ENCODE results near the gene LYRM7.

The LYRM7 gene

DNA sequence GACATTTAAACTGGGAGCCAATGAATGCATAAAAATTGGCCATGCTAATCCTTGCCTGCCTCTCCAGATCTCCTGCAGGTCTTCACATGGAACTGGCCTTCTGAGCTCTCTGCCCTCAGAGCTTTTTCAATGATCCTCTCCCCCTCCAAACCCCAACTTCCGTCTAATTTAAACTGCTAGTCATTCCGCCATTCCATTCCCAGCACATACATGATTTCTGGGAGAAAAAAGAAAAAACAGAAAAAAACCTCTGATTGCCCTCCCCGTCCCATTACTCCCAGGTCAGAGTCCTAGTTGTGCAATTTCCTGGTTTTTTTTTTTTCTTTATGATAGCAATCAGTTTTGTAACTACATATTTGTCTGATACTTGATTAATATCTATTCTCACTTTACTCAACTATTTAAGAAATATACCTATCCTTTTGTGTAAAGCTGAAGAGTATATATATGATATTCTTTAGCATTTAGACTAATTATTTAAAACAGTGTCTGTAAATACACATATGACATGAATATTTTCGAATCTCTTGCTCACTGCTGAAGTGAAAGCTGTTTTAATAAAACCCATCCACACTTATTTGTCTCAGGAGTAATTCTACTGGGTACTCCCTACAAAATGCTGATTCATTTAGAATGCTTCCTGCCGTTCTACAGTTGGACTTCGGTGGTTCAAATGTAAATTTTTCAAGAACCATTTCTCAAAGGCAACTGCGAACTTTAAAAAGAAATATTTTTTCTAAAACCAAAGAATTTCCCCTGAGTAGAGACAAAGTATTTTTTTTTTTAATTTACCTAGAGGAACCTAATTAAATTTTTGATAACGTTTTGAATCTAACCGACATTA, 7.2 kb upstream of the LYRM7 start:
- H3K4me3 ChIP-seq (ENCODE audit: low read length): peak overlapping the region; percentile 94
- H2AFZ ChIP-seq (ENCODE audit: low read depth, low read length): no peak overlapping the region
- peaks cover 10% of the 10 kb centered on the region for H3K4me1 ChIP-seq (ENCODE audit: insufficient read depth, low read length)
- peaks cover 41% of the 10 kb centered on the region for H3K36me3 ChIP-seq (ENCODE audit: insufficient read depth, low read length)
- H3K9me3 ChIP-seq (ENCODE audit: low read length): no peaks in the 10 kb centered on the region
- no peaks in the 10 kb centered on the region for H3K27me3 ChIP-seq (ENCODE audit: insufficient read depth, low read length)

DNA sequence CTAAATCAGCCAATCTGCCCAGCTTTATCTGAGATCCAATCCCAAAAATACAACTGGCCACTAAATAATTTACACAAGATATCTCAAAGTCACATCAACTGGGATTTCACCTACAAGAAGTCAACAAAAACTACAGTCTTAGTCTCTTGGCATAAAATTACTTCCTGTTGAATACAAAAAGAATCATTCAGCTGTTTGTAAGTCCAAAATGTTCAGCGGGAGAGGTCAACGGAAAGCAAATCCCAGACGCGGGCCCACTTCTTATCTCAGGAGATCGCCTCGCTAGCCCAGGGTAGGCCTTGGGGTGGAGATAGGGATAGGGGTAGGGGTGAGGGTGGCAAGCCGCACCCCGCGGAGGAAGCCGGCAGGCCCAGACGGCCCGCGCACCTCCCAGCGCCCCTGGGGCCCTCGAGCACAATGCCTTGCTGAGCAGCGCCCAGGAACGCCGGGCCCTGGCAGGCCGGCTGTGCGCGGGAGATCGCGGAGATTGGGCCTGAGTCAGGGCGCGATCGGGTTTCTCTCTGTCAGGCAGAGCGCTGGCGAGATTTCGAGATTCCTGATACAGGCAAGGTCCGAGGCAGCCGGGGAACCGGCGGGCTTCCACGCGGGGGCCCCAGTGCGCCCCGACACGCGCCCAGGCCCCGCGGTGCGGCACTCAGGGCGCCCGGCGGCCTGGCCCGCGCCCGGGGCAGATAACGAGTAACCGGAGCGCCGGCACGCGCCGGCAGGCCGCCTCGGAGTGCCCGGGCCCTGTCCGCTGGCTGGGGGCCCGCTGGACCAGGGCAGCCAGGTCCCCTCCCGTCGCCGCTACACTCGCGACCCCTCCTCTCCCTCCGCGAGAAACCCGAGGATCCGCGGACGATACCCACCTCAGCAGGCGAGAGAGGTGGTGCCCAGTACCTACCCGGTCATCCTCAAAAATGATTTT, 6.3 kb upstream of the LYRM7 start:
- Histone ChIP-seq H3K27me3 (ENCODE audit: insufficient read depth, low read length) (no peaks in the 10 kb centered on the region), H3K36me3 (ENCODE audit: insufficient read depth, low read length) (peaks cover 32% of the 10 kb centered on the region), H2AFZ (ENCODE audit: low read depth, low read length) (peak overlapping the region; percentile 99), H3K9me3 (ENCODE audit: low read length) (no peaks in the 10 kb centered on the region), H3K4me1 (ENCODE audit: insufficient read depth, low read length) (peaks cover 10% of the 10 kb centered on the region), H3K4me3 (ENCODE audit: low read length) (peak overlapping the region; percentile 94)

DNA sequence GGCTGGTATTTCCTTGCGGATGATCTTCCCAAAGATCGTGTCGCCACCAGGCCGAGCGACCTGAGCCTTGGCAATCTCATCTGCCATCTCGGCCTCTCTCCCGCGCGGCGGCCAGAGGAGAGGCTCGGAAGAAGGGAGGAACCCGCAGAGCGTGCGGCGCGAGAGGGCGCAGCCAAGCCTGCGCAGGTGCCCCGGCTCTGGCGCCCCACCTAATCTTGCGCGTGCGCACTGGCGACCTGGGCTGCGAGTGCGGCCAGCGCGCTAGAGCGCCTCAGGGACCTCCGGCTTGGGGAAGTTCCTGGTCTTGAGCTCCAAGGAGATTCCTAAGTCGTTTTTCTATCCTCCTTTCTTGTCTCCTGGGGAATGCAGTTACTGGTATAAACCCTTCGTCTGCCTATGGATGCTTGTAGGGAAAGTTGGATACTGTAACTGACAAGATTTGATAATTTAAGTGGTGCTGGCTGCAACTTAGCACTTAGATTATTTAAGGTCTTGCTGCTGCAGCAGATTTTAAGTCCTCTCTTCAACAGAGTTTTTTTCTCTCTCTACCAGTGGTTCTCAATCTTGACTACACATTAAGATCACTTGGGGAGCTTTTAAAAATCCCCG, 5.5 kb upstream of the LYRM7 start, which contains the start of gene HINT1:
HINT1 (minus strand) TSS at position 138 of the 609 bp plus-strand sequence; CDS start at position 87, 51 bp downstream.
- H3K4me1 ChIP-seq (ENCODE audit: insufficient read depth, low read length): peaks cover 10% of the 10 kb centered on the region
- no peaks in the 10 kb centered on the region for H3K27me3 ChIP-seq (ENCODE audit: insufficient read depth, low read length)
- peaks cover 24% of the 10 kb centered on the region for H3K36me3 ChIP-seq (ENCODE audit: insufficient read depth, low read length)
- peak within 1 kb of the TSS; percentile 99 for H2AFZ ChIP-seq (ENCODE audit: low read depth, low read length)
- H3K4me3 ChIP-seq (ENCODE audit: low read length): peak within 1 kb of the TSS; percentile 94
- no peaks in the 10 kb centered on the region for H3K9me3 ChIP-seq (ENCODE audit: low read length)

DNA sequence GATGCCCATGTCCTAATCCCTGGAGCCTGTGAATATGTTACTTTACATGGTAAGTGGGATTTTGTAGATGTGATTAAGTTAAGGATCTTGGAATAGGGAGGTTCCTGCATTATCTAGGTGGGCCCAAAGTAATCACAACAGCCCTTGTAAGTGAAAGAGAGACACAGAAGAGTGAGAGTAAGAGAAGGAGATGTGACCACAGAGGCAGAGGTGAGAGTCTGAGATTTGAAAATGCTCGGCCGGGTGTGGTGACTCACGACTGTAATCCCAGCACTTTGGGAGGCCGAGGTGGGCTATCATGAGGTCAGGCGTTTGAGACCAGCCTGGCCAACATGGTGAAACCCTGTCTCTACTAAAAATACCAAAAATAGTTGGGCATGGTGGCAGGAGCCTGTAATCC, 3.1 kb upstream of the LYRM7 start:
- Histone ChIP-seq H3K9me3 (ENCODE audit: low read length) (no peaks in the 10 kb centered on the region), H3K36me3 (ENCODE audit: insufficient read depth, low read length) (peaks cover 1% of the 10 kb centered on the region), H3K4me1 (ENCODE audit: insufficient read depth, low read length) (peaks cover 18% of the 10 kb centered on the region), H3K27me3 (ENCODE audit: insufficient read depth, low read length) (no peaks in the 10 kb centered on the region), H2AFZ (ENCODE audit: low read depth, low read length) (no peak overlapping the region), H3K4me3 (ENCODE audit: low read length) (no peak overlapping the region)

DNA sequence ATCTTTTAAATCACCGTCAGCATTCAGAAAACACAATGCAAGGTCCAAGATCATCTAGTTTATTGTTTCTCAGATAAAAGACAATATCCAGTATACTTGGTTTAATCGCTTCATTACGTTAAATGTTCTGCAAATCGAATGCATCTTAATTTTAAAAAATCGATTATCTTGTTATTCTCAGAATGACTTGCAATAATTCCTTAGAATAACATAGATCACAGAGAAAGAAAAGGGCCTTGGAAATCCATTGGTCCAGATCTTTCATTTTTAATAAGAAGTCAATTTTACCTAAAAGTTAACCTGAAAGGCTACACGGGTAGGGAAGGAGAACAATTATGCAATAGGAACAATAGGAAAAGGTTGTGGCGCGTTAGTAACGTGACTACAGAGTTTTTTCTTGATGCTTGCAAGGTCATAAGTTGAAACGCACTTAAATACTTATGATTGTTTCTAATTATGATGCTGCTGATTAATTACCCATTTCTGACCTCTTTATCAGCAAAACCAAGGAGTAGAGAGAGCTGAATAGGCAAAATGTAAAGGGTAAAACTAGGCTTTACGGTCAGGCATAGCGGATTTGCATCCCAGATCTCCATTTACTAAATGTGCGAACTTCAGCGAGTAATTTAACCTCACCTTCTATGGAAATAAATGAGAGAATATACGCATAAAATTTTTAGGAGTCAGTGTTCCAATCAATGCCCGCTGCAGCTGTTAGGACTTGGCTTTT, 769 bp upstream of the LYRM7 start:
- no peaks in the 10 kb centered on the region for H3K27me3 ChIP-seq (ENCODE audit: insufficient read depth, low read length)
- H3K36me3 ChIP-seq (ENCODE audit: insufficient read depth, low read length): no peaks in the 10 kb centered on the region
- peak overlapping the region; percentile 65 for H2AFZ ChIP-seq (ENCODE audit: low read depth, low read length)
- H3K4me3 ChIP-seq (ENCODE audit: low read length): peak overlapping the region; percentile 70
- H3K9me3 ChIP-seq (ENCODE audit: low read length): no peaks in the 10 kb centered on the region
- peaks cover 13% of the 10 kb centered on the region for H3K4me1 ChIP-seq (ENCODE audit: insufficient read depth, low read length)

DNA sequence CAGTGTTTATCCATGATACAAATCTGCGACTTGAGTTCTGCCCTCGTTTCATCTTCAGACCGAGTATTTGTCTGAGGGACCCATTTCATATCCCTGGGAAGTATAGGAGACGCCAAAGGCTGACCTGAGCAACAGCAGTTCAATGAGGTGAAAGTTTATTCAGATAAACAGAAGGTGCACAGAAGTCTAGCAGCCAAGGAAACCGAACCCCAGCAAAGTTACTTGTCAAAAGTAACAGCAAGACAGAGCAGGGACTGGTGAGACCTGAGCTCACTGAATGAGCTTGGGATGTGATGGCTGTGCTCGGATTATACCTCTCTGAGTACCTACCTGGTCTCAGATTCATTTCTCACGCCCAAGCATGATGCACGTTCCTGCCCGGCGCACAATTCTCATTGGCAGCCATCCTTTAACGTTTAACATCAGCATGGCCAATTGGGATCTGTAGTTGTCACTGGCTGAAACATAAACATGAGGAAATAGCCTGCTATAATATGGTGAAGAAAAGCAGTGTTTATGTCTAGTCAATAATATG, 599 bp downstream of the LYRM7 start:
- Histone ChIP-seq H2AFZ (ENCODE audit: low read depth, low read length) (peak overlapping the region; percentile 58), H3K4me1 (ENCODE audit: insufficient read depth, low read length) (peaks cover 8% of the 10 kb centered on the region), H3K27me3 (ENCODE audit: insufficient read depth, low read length) (no peaks in the 10 kb centered on the region), H3K36me3 (ENCODE audit: insufficient read depth, low read length) (no peaks in the 10 kb centered on the region), H3K9me3 (ENCODE audit: low read length) (no peaks in the 10 kb centered on the region), H3K4me3 (ENCODE audit: low read length) (peak overlapping the region; percentile 70)

DNA sequence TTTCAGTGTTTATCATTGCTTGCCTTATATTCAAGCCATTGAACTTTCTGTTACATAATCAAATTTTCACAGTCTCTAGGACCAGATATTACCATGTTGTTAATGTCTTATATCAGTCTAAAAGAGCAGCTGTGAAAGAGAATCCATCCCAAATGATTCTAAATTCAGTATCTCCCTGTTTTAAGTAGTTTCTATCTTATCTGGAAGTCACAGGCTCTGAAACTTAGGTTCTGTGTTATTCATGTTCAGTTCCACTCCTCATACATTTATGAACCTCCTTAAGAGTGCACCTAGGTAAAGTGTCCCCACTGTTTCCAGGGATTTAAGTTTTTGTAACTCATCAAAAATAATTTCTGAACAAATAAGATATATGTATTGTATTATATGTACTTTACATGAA, 9.7 kb downstream of the LYRM7 start:
- no peaks in the 10 kb centered on the region for H3K36me3 ChIP-seq (ENCODE audit: insufficient read depth, low read length)
- H3K4me1 ChIP-seq (ENCODE audit: insufficient read depth, low read length): no peaks in the 10 kb centered on the region
- H2AFZ ChIP-seq (ENCODE audit: low read depth, low read length): no peak overlapping the region

DNA sequence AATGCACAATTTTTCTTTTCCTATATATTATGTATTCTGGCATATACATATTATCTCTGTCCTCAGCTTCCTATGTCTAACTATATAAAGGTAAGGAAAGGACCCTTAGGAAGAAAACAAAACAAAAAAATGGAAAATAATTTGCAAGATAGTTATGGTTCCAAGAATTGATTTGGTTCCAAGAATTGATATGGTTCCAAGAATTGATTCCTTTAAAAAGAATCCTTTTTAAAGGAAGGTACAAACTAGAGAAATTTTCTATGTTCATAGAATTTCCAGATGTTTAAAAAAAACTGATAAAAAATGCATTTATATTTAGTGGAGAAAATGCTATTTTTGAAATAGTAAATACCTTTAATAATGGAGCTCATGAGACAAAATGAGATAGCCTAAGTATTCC, 12.1 kb downstream of the LYRM7 start:
- Histone ChIP-seq H3K27me3 (ENCODE audit: insufficient read depth, low read length) (no peaks in the 10 kb centered on the region), H3K4me1 (ENCODE audit: insufficient read depth, low read length) (no peaks in the 10 kb centered on the region), H2AFZ (ENCODE audit: low read depth, low read length) (no peak overlapping the region), H3K9me3 (ENCODE audit: low read length) (no peaks in the 10 kb centered on the region), H3K36me3 (ENCODE audit: insufficient read depth, low read length) (peaks cover 1% of the 10 kb centered on the region), H3K4me3 (ENCODE audit: low read length) (no peak overlapping the region)

More for the DNA sequence above, 9.7 kb downstream of the LYRM7 start:
- H3K27me3 ChIP-seq (ENCODE audit: insufficient read depth, low read length): no peaks in the 10 kb centered on the region
- H3K4me3 ChIP-seq (ENCODE audit: low read length): no peak overlapping the region
- H3K9me3 ChIP-seq (ENCODE audit: low read length): no peaks in the 10 kb centered on the region

DNA sequence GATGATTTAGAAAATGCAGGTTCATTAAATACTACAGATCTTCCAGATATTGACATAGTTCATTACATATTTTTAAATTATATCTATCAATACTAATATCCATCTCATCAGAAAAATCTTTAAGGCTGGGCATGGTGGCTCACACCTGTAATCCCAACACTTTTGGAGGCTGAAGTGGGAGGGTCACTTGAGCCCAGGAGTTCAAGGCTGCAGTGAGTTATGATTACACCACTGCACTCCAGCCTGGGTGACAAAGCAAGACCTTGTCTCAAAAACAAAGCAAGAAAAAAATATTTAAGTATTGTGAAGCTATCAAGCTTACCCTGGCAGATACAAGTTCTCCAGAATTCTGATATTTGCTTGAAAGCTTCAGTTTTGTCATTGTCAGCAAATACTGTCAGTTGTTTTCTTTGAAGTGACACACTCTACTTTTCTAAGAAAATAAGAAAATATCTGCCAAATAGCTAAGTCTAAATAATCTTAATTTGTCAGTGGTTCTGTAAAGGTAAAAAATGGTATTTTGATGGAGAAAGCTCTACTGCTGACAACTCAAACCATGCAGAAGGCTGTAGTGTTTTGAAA, 14.9 kb downstream of the LYRM7 start:
- no peak overlapping the region for H3K4me3 ChIP-seq (ENCODE audit: low read length)
- H3K36me3 ChIP-seq (ENCODE audit: insufficient read depth, low read length): peaks cover 3% of the 10 kb centered on the region
- no peak overlapping the region for H2AFZ ChIP-seq (ENCODE audit: low read depth, low read length)
- H3K27me3 ChIP-seq (ENCODE audit: insufficient read depth, low read length): no peaks in the 10 kb centered on the region
- H3K4me1 ChIP-seq (ENCODE audit: insufficient read depth, low read length): no peaks in the 10 kb centered on the region
- H3K9me3 ChIP-seq (ENCODE audit: low read length): no peaks in the 10 kb centered on the region

DNA sequence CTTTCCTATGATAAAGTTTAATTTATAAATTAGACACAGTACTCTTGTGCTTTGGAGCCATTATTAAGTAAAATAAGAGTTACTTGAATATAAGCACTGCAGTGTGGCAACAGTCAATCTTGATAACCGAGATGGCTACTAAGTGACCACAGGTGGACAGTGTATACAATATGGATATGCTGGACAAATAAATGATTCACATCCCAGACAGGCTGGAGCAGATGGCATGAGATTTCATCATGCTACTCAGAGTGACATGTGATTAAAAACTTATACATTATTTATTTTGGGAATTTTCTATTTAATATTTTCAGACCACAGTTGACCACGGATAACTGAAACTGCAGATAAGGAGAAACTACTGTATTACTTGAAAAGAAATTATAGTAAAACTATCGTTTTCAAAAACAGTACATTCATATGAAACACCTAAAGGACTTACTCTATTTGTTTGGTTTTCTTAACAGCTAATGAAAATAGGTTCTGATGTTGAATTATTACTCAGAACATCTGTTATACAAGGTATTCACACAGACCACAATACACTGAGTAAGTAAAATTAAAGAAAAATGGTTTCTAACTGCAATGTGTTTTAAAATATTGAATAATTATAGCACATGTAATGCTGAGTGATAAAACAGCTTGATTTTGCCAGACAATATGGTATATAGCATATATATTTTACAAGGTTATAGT, 16.0 kb downstream of the LYRM7 start:
- Histone ChIP-seq H2AFZ (ENCODE audit: low read depth, low read length) (no peak overlapping the region), H3K36me3 (ENCODE audit: insufficient read depth, low read length) (peaks cover 3% of the 10 kb centered on the region), H3K4me1 (ENCODE audit: insufficient read depth, low read length) (no peaks in the 10 kb centered on the region), H3K27me3 (ENCODE audit: insufficient read depth, low read length) (no peaks in the 10 kb centered on the region), H3K4me3 (ENCODE audit: low read length) (no peak overlapping the region), H3K9me3 (ENCODE audit: low read length) (no peaks in the 10 kb centered on the region)

DNA sequence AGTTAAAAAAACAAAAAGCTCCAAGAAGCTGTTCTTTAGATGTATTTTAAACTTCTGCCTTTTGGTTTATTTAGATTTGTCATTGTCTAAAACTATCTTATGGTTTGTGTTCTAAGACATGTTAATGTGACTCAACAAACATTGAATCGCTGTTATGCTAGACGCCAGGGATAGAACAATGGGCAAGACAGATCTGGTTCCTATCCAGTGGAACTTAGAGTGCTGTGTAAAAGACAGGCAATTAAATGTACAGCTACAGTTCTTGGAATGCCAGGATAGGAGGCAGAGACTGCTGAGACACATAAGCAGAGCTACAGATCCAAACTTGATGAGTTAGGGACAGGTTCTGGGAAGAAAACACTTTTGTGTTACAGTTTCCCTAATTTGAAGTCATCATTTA, 22.4 kb downstream of the LYRM7 start:
- no peaks in the 10 kb centered on the region for H3K27me3 ChIP-seq (ENCODE audit: insufficient read depth, low read length)
- H3K4me1 ChIP-seq (ENCODE audit: insufficient read depth, low read length): peaks cover 2% of the 10 kb centered on the region
- no peak overlapping the region for H2AFZ ChIP-seq (ENCODE audit: low read depth, low read length)
- H3K36me3 ChIP-seq (ENCODE audit: insufficient read depth, low read length): no peaks in the 10 kb centered on the region
- H3K9me3 ChIP-seq (ENCODE audit: low read length): no peaks in the 10 kb centered on the region
- H3K4me3 ChIP-seq (ENCODE audit: low read length): no peak overlapping the region

All from neuron (in vitro differentiated cells).